Lower leg skin (tissue), 4 donors: Measurements from ENCODE around the gene MUC22. TPM values are rescaled to one million over a fixed set of nuclear protein-coding genes. Genes with fewer than 3 reads are reported as not detected.

Experiments
- DNase-seq, 2 donors: peaks; one replicate each; pipeline ENCODE4 v3.0.0-alpha.2; 2019; ENCODE audit warnings: low spot score in 2 of 2
- H3K4me3 ChIP-seq: fragments of 200-600 bp; sonication (generic); 2 replicates; pipeline ENCODE4 v1.5.1; 2017; ENCODE audit warnings: mild to moderate bottlenecking, low read depth; ENCODE audit not compliant: poor library complexity, severe bottlenecking
- POLR2A ChIP-seq, 2 donors: fragments of 450-650 bp; IDR thresholded peaks; one replicate each; pipeline ENCODE4 v1.6.1; 2016 to 2017; ENCODE audit warnings: antibody characterized with exemption in 2 of 2, mild to moderate bottlenecking in 1 of 2, moderate library complexity in 1 of 2
- WGBS, 2 donors: methylation state at CpG; one replicate each; pipeline ENCODE4 v1.1.5; 2018; 5-methylcytosine and 5-hydroxymethylcytosine counted together
- intact Hi-C: fragments of 100-400 bp; cut with DNase I; formaldehyde crosslinking; loops from one replicate; pipeline ENCODE4 v1.15.0; 2023; ENCODE audit warnings: low total_unique reads
- total RNA-seq, 4 donors: library from RNA; depleted of rRNA; stranded (reverse); fragments of >200 nt; gene quantifications; one replicate each; pipeline ENCODE4 v1.1.0, GENCODE V29; 2016
- TF ChIP-seq, protein P1 (sequence below), 3 donors: fragments of 450-650 bp; IDR thresholded peaks; one replicate each; pipeline ENCODE4 v1.5.1; 2016; ENCODE audit warnings: antibody characterized with exemption in 3 of 3, mild to moderate bottlenecking in 3 of 3, moderate library complexity in 2 of 3

Gene MUC22
- total RNA-seq, 4 donors from 2014 or later, result not detected

GRCh38 chr6:31001281-31001888 is 8.9 kb upstream of the MUC22 start:
- H3K4me3 ChIP-seq, result no peak overlapping the region
- no peak for DNase-seq
- 70 to 79% methylated on average over 13 of the region's 13 CpGs for WGBS, 2 donors
- TF ChIP-seq POLR2A (IDR thresholded peaks at IDR 0.05), result no peak
- TF ChIP-seq, protein P1, sequence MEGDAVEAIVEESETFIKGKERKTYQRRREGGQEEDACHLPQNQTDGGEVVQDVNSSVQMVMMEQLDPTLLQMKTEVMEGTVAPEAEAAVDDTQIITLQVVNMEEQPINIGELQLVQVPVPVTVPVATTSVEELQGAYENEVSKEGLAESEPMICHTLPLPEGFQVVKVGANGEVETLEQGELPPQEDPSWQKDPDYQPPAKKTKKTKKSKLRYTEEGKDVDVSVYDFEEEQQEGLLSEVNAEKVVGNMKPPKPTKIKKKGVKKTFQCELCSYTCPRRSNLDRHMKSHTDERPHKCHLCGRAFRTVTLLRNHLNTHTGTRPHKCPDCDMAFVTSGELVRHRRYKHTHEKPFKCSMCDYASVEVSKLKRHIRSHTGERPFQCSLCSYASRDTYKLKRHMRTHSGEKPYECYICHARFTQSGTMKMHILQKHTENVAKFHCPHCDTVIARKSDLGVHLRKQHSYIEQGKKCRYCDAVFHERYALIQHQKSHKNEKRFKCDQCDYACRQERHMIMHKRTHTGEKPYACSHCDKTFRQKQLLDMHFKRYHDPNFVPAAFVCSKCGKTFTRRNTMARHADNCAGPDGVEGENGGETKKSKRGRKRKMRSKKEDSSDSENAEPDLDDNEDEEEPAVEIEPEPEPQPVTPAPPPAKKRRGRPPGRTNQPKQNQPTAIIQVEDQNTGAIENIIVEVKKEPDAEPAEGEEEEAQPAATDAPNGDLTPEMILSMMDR (IDR thresholded peaks at IDR 0.05), result no peak
- intact Hi-C loops, result no loop called here

- 51 to 67% methylated on average over 2 of the region's 2 CpGs for WGBS, 2 donors
- no peak for DNase-seq
- TF ChIP-seq, protein P1 (IDR thresholded peaks at IDR 0.05), result no peak
- no peak for TF ChIP-seq POLR2A (IDR thresholded peaks at IDR 0.05)
- H3K4me3 ChIP-seq, result no peak overlapping the region
- intact Hi-C loops, result no loop called here
Observed at GRCh38 chr6:31002471-31002870, 7.8 kb upstream of the MUC22 start.

DNA sequence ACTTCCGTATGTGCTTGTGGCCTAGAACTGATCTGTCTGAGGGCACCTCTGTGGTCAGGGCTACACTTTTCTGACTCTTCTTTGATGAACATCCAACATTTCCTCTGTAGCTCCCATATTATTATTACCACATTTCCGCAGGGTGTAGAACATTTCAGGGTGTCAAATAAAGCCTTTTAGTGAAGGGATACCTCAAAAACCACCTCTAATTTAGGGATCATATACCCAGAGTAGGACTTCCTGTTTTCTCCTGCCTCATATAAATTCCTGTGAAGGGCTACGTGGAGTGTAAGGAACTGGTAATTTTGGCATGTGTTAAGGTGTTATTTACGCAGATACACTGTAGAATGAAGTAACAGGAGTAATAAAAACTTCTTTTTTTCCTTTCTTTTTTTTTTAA is 5.5 kb upstream of the MUC22 start:
- TF ChIP-seq, protein P1 (IDR thresholded peaks at IDR 0.05), result no peak
- TF ChIP-seq POLR2A (IDR thresholded peaks at IDR 0.05), result no peak
- no peak overlapping the region for H3K4me3 ChIP-seq
- intact Hi-C loops, result no loop called here
- 65 to 70% methylated on average over 4 of the region's 4 CpGs for WGBS, 2 donors
- no peak for DNase-seq

GRCh38 chr6:31005249-31006020 is 4.8 kb upstream of the MUC22 start:
- intact Hi-C loops, result no loop called here
- 79 to 83% methylated on average over 9 of the region's 9 CpGs for WGBS, 2 donors
- TF ChIP-seq, protein P1 (IDR thresholded peaks at IDR 0.05), result no peak
- TF ChIP-seq POLR2A (IDR thresholded peaks at IDR 0.05), result no peak
- DNase-seq, result no peak
- H3K4me3 ChIP-seq, result no peak overlapping the region

DNA sequence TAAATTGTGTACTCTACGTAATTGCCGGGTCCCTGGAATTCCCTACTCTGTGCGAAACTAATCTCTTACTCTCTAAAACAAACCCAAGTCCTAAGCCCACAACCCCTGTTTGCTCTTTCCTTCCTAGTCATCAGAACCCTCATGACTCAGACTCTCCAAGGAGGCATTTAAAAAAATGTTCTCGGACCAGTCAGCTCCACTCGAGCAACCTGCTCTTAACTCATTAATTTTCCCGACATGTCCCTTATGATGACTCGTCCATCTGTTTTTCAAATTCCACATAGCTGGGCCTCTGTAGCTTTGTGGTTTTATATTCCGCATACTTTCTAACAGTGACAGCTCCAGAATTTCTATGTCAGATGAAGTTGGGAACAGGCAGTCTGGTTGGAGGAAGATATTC is 2.6 kb upstream of the MUC22 start:
- WGBS, 2 donors, result 59 to 62% methylated on average over 8 of the region's 8 CpGs
- no peak for DNase-seq
- no peak for TF ChIP-seq POLR2A (IDR thresholded peaks at IDR 0.05)
- TF ChIP-seq, protein P1 (IDR thresholded peaks at IDR 0.05), result no peak
- no peak overlapping the region for H3K4me3 ChIP-seq
- intact Hi-C loops, result no loop called here
